ENCODE data around the gene SYNE1. TPM values are rescaled to one million over a fixed set of nuclear protein-coding genes. Genes with fewer than 3 reads are reported as not detected.

SYNE1 gene
- total and polyA plus RNA-seq, 2 experiments from 2014 or later: 17.6 to 59.9 TPM

- Histone ChIP-seq H3K27ac (no peak overlapping the region), H3K79me2 (no peaks in the 10 kb centered on the region), H4K20me1 (ENCODE audit: insufficient read depth, poor library complexity, severe bottlenecking) (no peaks in the 10 kb centered on the region), H3K4me2 (no peak overlapping the region), H3K9me3 (ENCODE audit: low read depth) (no peaks in the 10 kb centered on the region), H3K4me1 (ENCODE audit: insufficient read depth) (no peaks in the 10 kb centered on the region), H3K27me3 (no peaks in the 10 kb centered on the region), H3K36me3 (replicated peaks; ENCODE audit: insufficient read depth, low read depth) (peaks cover 6% of the 10 kb centered on the region), H2AFZ (no peak overlapping the region), H3K4me3 (no peak overlapping the region), H3K9me2 (replicated peaks; ENCODE audit: insufficient read depth) (no peaks in the 10 kb centered on the region)
- no peak for TF ChIP-seq EZH2phosphoT487 (IDR thresholded peaks at IDR 0.05; ENCODE audit: low read depth, severe bottlenecking, unreplicated experiment)
- no peak for TF ChIP-seq EZH2 (IDR thresholded peaks at IDR 0.05; ENCODE audit: borderline replicate concordance)
- TF ChIP-seq CTCF (IDR thresholded peaks at IDR 0.05; ENCODE audit: poor library complexity): no peak
- 85% methylated on average over 5 of the region's 5 CpGs for WGBS (ENCODE audit: low lambda C conversion rate, missing lambda C conversion rate)
- no peak for DNase-seq (ENCODE audit: low spot score)
Measured at GRCh38 chr6:152351742-152352141, 285.4 kb downstream of the SYNE1 start.

GRCh38 chr6:152351110-152351509, 286.1 kb downstream of the SYNE1 start:
- H3K36me3 ChIP-seq (replicated peaks; ENCODE audit: insufficient read depth, low read depth): peaks cover 6% of the 10 kb centered on the region
- DNase-seq (ENCODE audit: low spot score): no peak

GRCh38 chr6:152348116-152348515, 289.0 kb downstream of the SYNE1 start:
- Histone ChIP-seq H2AFZ (no peak overlapping the region), H3K9me3 (ENCODE audit: low read depth) (no peaks in the 10 kb centered on the region), H3K4me1 (ENCODE audit: insufficient read depth) (no peaks in the 10 kb centered on the region), H3K36me3 (replicated peaks; ENCODE audit: insufficient read depth, low read depth) (peaks cover 6% of the 10 kb centered on the region), H3K27me3 (no peaks in the 10 kb centered on the region), H3K27ac (no peak overlapping the region), H3K9me2 (replicated peaks; ENCODE audit: insufficient read depth) (no peaks in the 10 kb centered on the region), H3K4me2 (no peak overlapping the region), H3K4me3 (no peak overlapping the region), H4K20me1 (ENCODE audit: insufficient read depth, poor library complexity, severe bottlenecking) (no peaks in the 10 kb centered on the region), H3K79me2 (no peaks in the 10 kb centered on the region)
- 96% methylated on average over 6 of the region's 6 CpGs for WGBS (ENCODE audit: low lambda C conversion rate, missing lambda C conversion rate)
- no peak for DNase-seq (ENCODE audit: low spot score)
- TF ChIP-seq EZH2 (IDR thresholded peaks at IDR 0.05; ENCODE audit: borderline replicate concordance): no peak
- no peak for TF ChIP-seq CTCF (IDR thresholded peaks at IDR 0.05; ENCODE audit: poor library complexity)
- TF ChIP-seq EZH2phosphoT487 (IDR thresholded peaks at IDR 0.05; ENCODE audit: low read depth, severe bottlenecking, unreplicated experiment): no peak

More at GRCh38 chr6:152351110-152351509, 286.1 kb downstream of the SYNE1 start:
- Histone ChIP-seq H3K9me3 (ENCODE audit: low read depth) (no peaks in the 10 kb centered on the region), H4K20me1 (ENCODE audit: insufficient read depth, poor library complexity, severe bottlenecking) (no peaks in the 10 kb centered on the region), H3K79me2 (no peaks in the 10 kb centered on the region), H3K4me2 (no peak overlapping the region), H3K27ac (no peak overlapping the region), H3K9me2 (replicated peaks; ENCODE audit: insufficient read depth) (no peaks in the 10 kb centered on the region), H2AFZ (no peak overlapping the region), H3K4me1 (ENCODE audit: insufficient read depth) (no peaks in the 10 kb centered on the region), H3K27me3 (no peaks in the 10 kb centered on the region), H3K4me3 (no peak overlapping the region)
- 92% methylated on average over 2 of the region's 2 CpGs for WGBS (ENCODE audit: low lambda C conversion rate, missing lambda C conversion rate)
- TF ChIP-seq CTCF (IDR thresholded peaks at IDR 0.05; ENCODE audit: poor library complexity) (no peak), EZH2phosphoT487 (IDR thresholded peaks at IDR 0.05; ENCODE audit: low read depth, severe bottlenecking, unreplicated experiment) (no peak), EZH2 (IDR thresholded peaks at IDR 0.05; ENCODE audit: borderline replicate concordance) (no peak)
